B cell (primary cell): Measurements from ENCODE around the gene MYADML2. TPM values are rescaled to one million over a fixed set of nuclear protein-coding genes. Genes with fewer than 3 reads are reported as not detected.

Source experiments
- ATAC-seq: fragments of 200-7000 bp; cut with Tn5 transposase; one replicate; pipeline ENCODE4 v1.10.0; 2021; ENCODE audit warnings: low read depth, mild to moderate bottlenecking, moderate number of reproducible peaks, moderate library complexity
- CTCF ChIA-PET: fragments of 350-600 bp; sonication (Branson Sonifier 250); formaldehyde crosslinking; loops from one replicate; lab custom pipeline; 2021; ENCODE audit warnings: antibody characterized with exemption, inconsistent platforms; lab: Charles Lee
- POLR2A ChIA-PET: fragments of 350-600 bp; sonication (Branson Sonifier 250); formaldehyde crosslinking; loops from one replicate; lab custom pipeline; 2021; ENCODE audit warnings: antibody characterized with exemption; lab: Charles Lee
- DNase-seq: peaks from one replicate; pipeline ENCODE4 v3.0.0; 2013
- H2AFZ ChIP-seq: 2 replicates; pipeline ENCODE4 v1.6.1; 2012; ENCODE audit warnings: mild to moderate bottlenecking, low read depth, low read length; ENCODE audit not compliant: insufficient read depth, poor library complexity, severe bottlenecking
- H3K27ac ChIP-seq, 2 donors: 1 replicate in 1 of 2; 2 replicates in 1 of 2; pipeline ENCODE4 v1.5.1; 2012 to 2013; ENCODE audit warnings: low read length in 2 of 2, mild to moderate bottlenecking in 2 of 2, moderate library complexity in 1 of 2
- H3K27me3 ChIP-seq, 4 experiments: fragments of 200-600 bp in 1 of 4; sonication (generic) in 1 of 4; replicated peaks in 1 of 4; 1 replicate in 2 of 4; 2 replicates in 2 of 4; pipeline versions ENCODE4 v1.6.1 to v1.7.0; 2013 to 2016; ENCODE audit warnings: low read length in 3 of 4, mild to moderate bottlenecking in 2 of 4, mixed read lengths in 1 of 4, moderate library complexity in 1 of 4; ENCODE audit not compliant: insufficient read depth in 4 of 4, control insufficient read depth in 3 of 4; ENCODE audit errors: control extremely low read depth in 1 of 4
- H3K36me3 ChIP-seq, 2 experiments: replicated peaks in 1 of 2; 1 replicate in 1 of 2; 2 replicates in 1 of 2; pipeline versions ENCODE4 v1.6.1 to v1.7.1; 2013; ENCODE audit warnings: low read length in 1 of 2; ENCODE audit not compliant: insufficient read depth in 2 of 2, control insufficient read depth in 1 of 2; ENCODE audit errors: control extremely low read depth in 1 of 2, extremely low read depth in 1 of 2
- H3K4me1 ChIP-seq, 2 donors: fragments of 200-600 bp in 1 of 2; sonication (generic) in 1 of 2; 1 replicate in 1 of 2; 2 replicates in 1 of 2; pipeline versions ENCODE4 v1.5.1 to v1.6.1; 2013 to 2017; ENCODE audit warnings: low read length in 2 of 2; ENCODE audit not compliant: control insufficient read depth in 2 of 2, insufficient read depth in 2 of 2
- H3K4me2 ChIP-seq: replicated peaks from 2 replicates; pipeline ENCODE3; 2012; ENCODE audit warnings: mild to moderate bottlenecking, low read depth, low read length; ENCODE audit not compliant: poor library complexity, severe bottlenecking
- H3K4me3 ChIP-seq, 5 experiments: fragments of 200-600 bp in 1 of 5; sonication (generic) in 1 of 5; 1 replicate in 3 of 5; 2 replicates in 2 of 5; pipeline versions ENCODE4 v1.5.1 to v1.7.0; 2011 to 2016; ENCODE audit warnings: low read length in 4 of 5, mild to moderate bottlenecking in 4 of 5, low read depth in 2 of 5, control low read depth in 1 of 5, moderate library complexity in 1 of 5; ENCODE audit not compliant: insufficient read depth in 1 of 5; ENCODE audit errors: control extremely low read depth in 1 of 5, extremely low read depth in 1 of 5
- H3K79me2 ChIP-seq: fragments of 200-600 bp; sonication (generic); one replicate; pipeline ENCODE4 v1.6.0; 2016; ENCODE audit warnings: low read length; ENCODE audit not compliant: control insufficient read depth, insufficient read depth
- H3K9ac ChIP-seq: fragments of 200-600 bp; sonication (generic); 2 replicates; pipeline ENCODE4 v1.6.1; 2017; ENCODE audit warnings: mild to moderate bottlenecking, low read length, moderate library complexity
- H3K9me3 ChIP-seq, 3 donors: one replicate each; pipeline versions ENCODE4 v1.6.1 to v1.7.1; 2013; ENCODE audit warnings: low read length in 2 of 3; ENCODE audit not compliant: control insufficient read depth in 2 of 3, insufficient read depth in 1 of 3; ENCODE audit errors: control extremely low read depth in 1 of 3
- H4K20me1 ChIP-seq: 2 replicates; pipeline ENCODE4 v1.6.0; 2012; ENCODE audit warnings: mild to moderate bottlenecking, low read length; ENCODE audit not compliant: insufficient read depth, control insufficient read depth, poor library complexity, severe bottlenecking
- H3K27ac Mint-ChIP-seq: one replicate; pipeline ENCODE4 v1.8.0; 2021; ENCODE audit warnings: mixed read lengths
- H3K27me3 Mint-ChIP-seq: one replicate; pipeline ENCODE4 v1.8.0; 2021; ENCODE audit warnings: mixed read lengths
- H3K4me1 Mint-ChIP-seq: one replicate; pipeline ENCODE4 v1.8.0; 2021; ENCODE audit warnings: mixed read lengths
- H3K4me3 Mint-ChIP-seq: one replicate; pipeline ENCODE4 v1.8.0; 2021; ENCODE audit warnings: mixed read lengths
- H3K9me3 Mint-ChIP-seq: one replicate; pipeline ENCODE4 v1.8.0; 2022; ENCODE audit warnings: mixed read lengths; ENCODE audit not compliant: insufficient read depth
- EZH2 ChIP-seq: IDR thresholded peaks from 2 replicates; pipeline ENCODE4 v1.6.1; 2012; ENCODE audit warnings: borderline replicate concordance, low read depth, mild to moderate bottlenecking, moderate library complexity, low read length; ENCODE audit not compliant: insufficient read depth, poor library complexity, severe bottlenecking
- WGBS: methylation state at CpG from one replicate; pipeline ENCODE4 v1.1.5; 2013; ENCODE audit warnings: missing lambda C conversion rate; ENCODE audit not compliant: insufficient coverage; 5-methylcytosine and 5-hydroxymethylcytosine counted together
- intact Hi-C: fragments of 100-400 bp; cut with micrococcal nuclease; formaldehyde crosslinking; loops from one replicate; pipeline ENCODE4 v1.10.0; 2022
- polyA plus RNA-seq: library from polyadenylated mRNA; depleted of rRNA; stranded (reverse); fragments of >200 nt; gene quantifications from 2 replicates; pipeline ENCODE4 v1.2.3, GENCODE V29; 2012
- total RNA-seq, 2 donors: library from RNA; stranded (reverse); fragments of 120-200 nt in 1 of 2; gene quantifications; 1 replicate in 1 of 2; 2 replicates in 1 of 2; pipeline versions ENCODE4 v1.2.3 to v1.2.4, GENCODE V29; 2013 to 2022
- TF ChIP-seq, protein P1 (sequence below): fragments of 200-600 bp; IDR thresholded peaks from one replicate; pipeline ENCODE4 v1.8.0; 2022; ENCODE audit warnings: antibody characterized with exemption, mild to moderate bottlenecking

The MYADML2 gene
- total and polyA plus RNA-seq, 2 donors (not counting 1 experiment from before 2014, with no cell fraction given): not detected

DNA sequence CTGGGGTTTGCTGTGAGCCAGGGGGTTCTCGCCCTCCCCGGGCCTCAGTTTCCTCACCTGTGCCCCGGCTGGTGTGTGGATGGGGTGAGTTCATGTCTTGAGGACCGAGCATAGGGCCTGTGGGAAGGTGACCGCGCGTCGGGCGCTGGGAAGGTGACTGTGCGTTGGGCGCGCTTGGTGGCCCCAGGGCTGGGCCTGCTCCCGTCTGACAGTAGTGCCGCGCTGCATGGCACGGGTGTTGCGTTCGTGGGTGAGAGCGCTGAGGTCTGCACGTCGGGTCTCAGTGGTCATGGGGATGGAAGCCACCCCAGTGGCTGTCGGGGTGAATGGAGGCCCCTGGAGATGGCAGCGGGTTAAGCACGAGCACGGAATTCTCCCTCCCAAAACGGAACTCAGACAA, 39.6 kb upstream of the MYADML2 start:
- no peak overlapping the region for H3K4me2 ChIP-seq
- ChIA-PET POLR2A (no interaction called here), CTCF (interaction anchor here (1.1 kb wide), 1 partner anchor 44 kb away, joined by 3 read pairs; no protein-coding TSS in a partner anchor)
- H3K9me3 ChIP-seq: peaks cover 0 to 7% (median 0%) of the 10 kb centered on the region in 3 donors
- no peaks in the 10 kb centered on the region for H3K27me3 ChIP-seq
- peaks cover 0 to 24% of the 10 kb centered on the region in 2 experiments for H3K36me3 ChIP-seq
- H4K20me1 ChIP-seq: peaks cover 27% of the 10 kb centered on the region
- no peak overlapping the region for H3K4me3 ChIP-seq
- TF ChIP-seq, protein P1, sequence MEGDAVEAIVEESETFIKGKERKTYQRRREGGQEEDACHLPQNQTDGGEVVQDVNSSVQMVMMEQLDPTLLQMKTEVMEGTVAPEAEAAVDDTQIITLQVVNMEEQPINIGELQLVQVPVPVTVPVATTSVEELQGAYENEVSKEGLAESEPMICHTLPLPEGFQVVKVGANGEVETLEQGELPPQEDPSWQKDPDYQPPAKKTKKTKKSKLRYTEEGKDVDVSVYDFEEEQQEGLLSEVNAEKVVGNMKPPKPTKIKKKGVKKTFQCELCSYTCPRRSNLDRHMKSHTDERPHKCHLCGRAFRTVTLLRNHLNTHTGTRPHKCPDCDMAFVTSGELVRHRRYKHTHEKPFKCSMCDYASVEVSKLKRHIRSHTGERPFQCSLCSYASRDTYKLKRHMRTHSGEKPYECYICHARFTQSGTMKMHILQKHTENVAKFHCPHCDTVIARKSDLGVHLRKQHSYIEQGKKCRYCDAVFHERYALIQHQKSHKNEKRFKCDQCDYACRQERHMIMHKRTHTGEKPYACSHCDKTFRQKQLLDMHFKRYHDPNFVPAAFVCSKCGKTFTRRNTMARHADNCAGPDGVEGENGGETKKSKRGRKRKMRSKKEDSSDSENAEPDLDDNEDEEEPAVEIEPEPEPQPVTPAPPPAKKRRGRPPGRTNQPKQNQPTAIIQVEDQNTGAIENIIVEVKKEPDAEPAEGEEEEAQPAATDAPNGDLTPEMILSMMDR: no peak
- TF ChIP-seq EZH2: no peak
- 98% methylated on average over 26 of the region's 26 CpGs for WGBS
- Mint-ChIP-seq H3K4me3 (no peak overlapping the region), H3K27me3 (no peaks in the 10 kb centered on the region), H3K4me1 (peaks cover 11% of the 10 kb centered on the region), H3K27ac (no peak overlapping the region), H3K9me3 (no peaks in the 10 kb centered on the region)
- H2AFZ ChIP-seq: no peak overlapping the region
- ATAC-seq (no peak), DNase-seq (no peak)
- no peak overlapping the region for H3K27ac ChIP-seq
- intact Hi-C loops: no loop called here
- peaks cover 59% of the 10 kb centered on the region for H3K79me2 ChIP-seq
- H3K9ac ChIP-seq: no peak overlapping the region
- peaks cover 5 to 10% of the 10 kb centered on the region in 2 donors for H3K4me1 ChIP-seq

DNA sequence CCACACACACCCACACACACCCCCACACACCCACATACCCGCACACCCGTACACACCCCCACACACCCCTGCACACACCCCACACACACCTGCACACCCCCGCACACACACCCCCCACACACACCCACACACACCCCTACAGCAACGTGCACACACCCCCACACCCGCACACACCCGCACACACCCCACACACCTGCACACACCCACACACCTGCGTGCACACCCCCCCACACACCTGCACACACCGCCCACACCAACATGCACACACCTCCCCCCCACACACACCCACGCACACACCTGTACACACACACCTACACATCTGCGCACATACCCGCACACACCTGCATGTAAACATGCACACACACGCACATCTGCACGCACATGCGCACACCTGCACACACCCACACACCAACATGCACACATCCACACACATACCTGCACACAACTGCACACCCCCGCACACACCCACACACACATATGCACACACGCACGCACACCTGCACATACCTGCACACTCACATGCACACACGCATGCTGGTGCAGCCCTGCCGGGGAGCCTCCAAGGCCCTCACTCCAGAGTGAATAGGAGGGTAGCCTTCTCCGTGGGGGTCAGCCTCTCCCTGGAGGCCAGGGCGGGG, 37.9 kb upstream of the MYADML2 start:
- Mint-ChIP-seq H3K9me3 (no peaks in the 10 kb centered on the region), H3K27me3 (no peaks in the 10 kb centered on the region), H3K4me3 (no peak overlapping the region), H3K27ac (no peak overlapping the region), H3K4me1 (peaks cover 16% of the 10 kb centered on the region)
- peaks cover 45% of the 10 kb centered on the region for H3K79me2 ChIP-seq
- H2AFZ ChIP-seq: no peak overlapping the region
- H4K20me1 ChIP-seq: peaks cover 18% of the 10 kb centered on the region
- no peak overlapping the region for H3K27ac ChIP-seq
- DNase-seq (no peak), ATAC-seq (no peak)
- no peak overlapping the region for H3K4me2 ChIP-seq
- TF ChIP-seq, protein P1: no peak
- TF ChIP-seq EZH2: no peak
- H3K9me3 ChIP-seq: peaks cover 0 to 7% (median 0%) of the 10 kb centered on the region in 3 donors
- no peak overlapping the region for H3K4me3 ChIP-seq
- H3K27me3 ChIP-seq: no peaks in the 10 kb centered on the region
- no peak overlapping the region for H3K9ac ChIP-seq
- H3K4me1 ChIP-seq: peaks cover 14 to 20% of the 10 kb centered on the region in 2 donors
- intact Hi-C loops: no loop called here
- POLR2A ChIA-PET: no interaction called here
- WGBS: 98% methylated on average over 9 of the region's 21 CpGs
- CTCF ChIA-PET: no interaction called here
- H3K36me3 ChIP-seq: peaks cover 0 to 24% of the 10 kb centered on the region in 2 experiments
